Uterus (tissue), 2 donors: ENCODE results near the gene FOXD4L6.
"Not testable (repeated sequence)": the region's sequence is repeated elsewhere in the genome, so short reads cannot be mapped to it uniquely, and the experiment has no call there.

ENCODE experiments used
- POLR2A ChIP-seq, 2 donors: fragments of 450-650 bp; IDR thresholded peaks; one replicate each; pipeline ENCODE4 v1.6.1; 2016; ENCODE audit warnings: antibody characterized with exemption in 2 of 2, mild to moderate bottlenecking in 1 of 2, moderate library complexity in 1 of 2
- TF ChIP-seq, protein P1 (sequence below), 4 experiments: fragments of 200-600 bp in 2 of 4; fragments of 450-650 bp in 2 of 4; sonication (generic) in 2 of 4; IDR thresholded peaks; one replicate each; pipeline ENCODE4 v1.5.1; 2016 to 2019; ENCODE audit warnings: antibody characterized with exemption in 4 of 4, mild to moderate bottlenecking in 2 of 4, moderate library complexity in 1 of 4

GRCh38 chr9:41094010-41094773, 34.3 kb downstream of the FOXD4L6 start:
- TF ChIP-seq, protein P1, sequence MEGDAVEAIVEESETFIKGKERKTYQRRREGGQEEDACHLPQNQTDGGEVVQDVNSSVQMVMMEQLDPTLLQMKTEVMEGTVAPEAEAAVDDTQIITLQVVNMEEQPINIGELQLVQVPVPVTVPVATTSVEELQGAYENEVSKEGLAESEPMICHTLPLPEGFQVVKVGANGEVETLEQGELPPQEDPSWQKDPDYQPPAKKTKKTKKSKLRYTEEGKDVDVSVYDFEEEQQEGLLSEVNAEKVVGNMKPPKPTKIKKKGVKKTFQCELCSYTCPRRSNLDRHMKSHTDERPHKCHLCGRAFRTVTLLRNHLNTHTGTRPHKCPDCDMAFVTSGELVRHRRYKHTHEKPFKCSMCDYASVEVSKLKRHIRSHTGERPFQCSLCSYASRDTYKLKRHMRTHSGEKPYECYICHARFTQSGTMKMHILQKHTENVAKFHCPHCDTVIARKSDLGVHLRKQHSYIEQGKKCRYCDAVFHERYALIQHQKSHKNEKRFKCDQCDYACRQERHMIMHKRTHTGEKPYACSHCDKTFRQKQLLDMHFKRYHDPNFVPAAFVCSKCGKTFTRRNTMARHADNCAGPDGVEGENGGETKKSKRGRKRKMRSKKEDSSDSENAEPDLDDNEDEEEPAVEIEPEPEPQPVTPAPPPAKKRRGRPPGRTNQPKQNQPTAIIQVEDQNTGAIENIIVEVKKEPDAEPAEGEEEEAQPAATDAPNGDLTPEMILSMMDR (IDR thresholded peaks at IDR 0.05) = not testable (repeated sequence)
- TF ChIP-seq POLR2A (IDR thresholded peaks at IDR 0.05) = not testable (repeated sequence)
